ENCODE results near the gene RALBP1. TPM values are rescaled to one million over a fixed set of nuclear protein-coding genes. Genes with fewer than 3 reads are reported as not detected.

Gene RALBP1
- total RNA-seq, 1 experiment from 2014 or later = 66.2 TPM

DNA sequence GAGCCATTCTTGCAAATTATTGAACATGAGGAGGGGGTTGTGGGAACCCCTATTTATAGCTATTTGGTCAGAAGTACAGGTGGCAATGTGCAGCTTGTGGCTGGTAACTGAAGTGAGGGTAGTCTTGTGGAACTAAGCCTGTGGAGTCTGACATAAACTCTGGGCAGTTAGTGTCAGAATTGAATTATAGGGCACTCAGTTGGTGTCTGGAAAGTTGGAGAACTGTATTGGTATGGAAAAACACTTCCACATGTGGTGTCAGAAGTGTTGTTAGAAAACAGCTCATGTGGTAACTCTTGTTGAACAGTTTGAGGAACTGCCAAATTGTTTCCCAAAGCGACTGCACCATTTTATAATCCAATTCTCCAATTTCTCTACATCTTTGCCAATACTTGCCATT lies 7.5 kb downstream of the RALBP1 start:
- Histone ChIP-seq H3K36me3 (ENCODE audit: control insufficient read depth in 1 of 2, insufficient read depth in 2 of 2, low read length in 2 of 2) (no peaks in the 10 kb centered on the region), H3K4me1 (ENCODE audit: control insufficient read depth in 1 of 2, insufficient read depth in 2 of 2, low read length in 2 of 2) (no peaks in the 10 kb centered on the region), H3K9me3 (ENCODE audit: control insufficient read depth in 1 of 2, insufficient read depth in 1 of 2, low read depth in 1 of 2, low read length in 2 of 2) (no peaks in the 10 kb centered on the region), H3K4me3 (replicated peaks in 1 of 2; ENCODE audit: low read depth in 1 of 2, low read length in 2 of 2) (no peak overlapping the region), H3K4me2 (ENCODE audit: low read length) (no peak overlapping the region), H3K27me3 (ENCODE audit: insufficient read depth, low read length) (no peaks in the 10 kb centered on the region), H2AFZ (ENCODE audit: low read depth, low read length, poor library complexity, severe bottlenecking) (no peak overlapping the region), H3K9me2 (ENCODE audit: insufficient read depth) (no peaks in the 10 kb centered on the region), H3K9ac (ENCODE audit: low read length) (no peak overlapping the region), H3K27ac (ENCODE audit: low read depth, low read length) (no peak overlapping the region), H3K79me2 (ENCODE audit: insufficient read depth, low read length) (peaks cover 94% of the 10 kb centered on the region), H4K20me1 (ENCODE audit: insufficient read depth) (no peaks in the 10 kb centered on the region; the same call in 1 of the 2 replicates)
- DNase-seq (ENCODE audit: low read depth, low spot score) = no peak
- intact Hi-C loops (cut with micrococcal nuclease) = no loop called here
- BruUV-seq (replicated peaks) = no TSS peak
- TF ChIP-seq RAD21 (IDR thresholded peaks at IDR 0.05; ENCODE audit: low read depth) (no peak), ELF1 (IDR thresholded peaks at IDR 0.05; ENCODE audit: borderline replicate concordance, low read depth) (no peak), CBX3 (IDR thresholded peaks at IDR 0.05; ENCODE audit: low read depth) (no peak), POLR2A (IDR thresholded peaks at IDR 0.05; ENCODE audit: borderline replicate concordance, extremely low read depth, insufficient read depth, insufficient read length) (no peak), EGR1 (IDR thresholded peaks at IDR 0.05; ENCODE audit: low read depth) (no peak), FOSL1 (IDR thresholded peaks at IDR 0.05; ENCODE audit: low read depth) (no peak), YY1 (IDR thresholded peaks at IDR 0.05; ENCODE audit: extremely low read depth, insufficient replicate concordance, low read depth, low read length) (no peak), SIN3A (IDR thresholded peaks at IDR 0.05; ENCODE audit: low read depth) (no peak)
- TF ChIP-seq, protein P1, sequence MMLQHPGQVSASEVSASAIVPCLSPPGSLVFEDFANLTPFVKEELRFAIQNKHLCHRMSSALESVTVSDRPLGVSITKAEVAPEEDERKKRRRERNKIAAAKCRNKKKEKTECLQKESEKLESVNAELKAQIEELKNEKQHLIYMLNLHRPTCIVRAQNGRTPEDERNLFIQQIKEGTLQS (IDR thresholded peaks at IDR 0.05) = no peak
- CTCF ChIA-PET = no interaction called here
- ATAC-seq = no peak
- POLR2A ChIA-PET = no interaction called here
- RAD21 ChIA-PET (ENCODE audit: low non-redundant PET in 1 of 2, low total read pairs in 2 of 2, uncharacterized antibody in 2 of 2, unreplicated experiment in 2 of 2) = no interaction called here

- Histone ChIP-seq H3K27me3 (ENCODE audit: insufficient read depth, low read length) (no peaks in the 10 kb centered on the region), H4K20me1 (ENCODE audit: insufficient read depth) (no peaks in the 10 kb centered on the region; the same call in 1 of the 2 replicates), H3K4me3 (replicated peaks in 1 of 2; ENCODE audit: low read depth in 1 of 2, low read length in 2 of 2) (no peak overlapping the region), H3K9me2 (ENCODE audit: insufficient read depth) (no peaks in the 10 kb centered on the region), H2AFZ (ENCODE audit: low read depth, low read length, poor library complexity, severe bottlenecking) (no peak overlapping the region), H3K36me3 (ENCODE audit: control insufficient read depth in 1 of 2, insufficient read depth in 2 of 2, low read length in 2 of 2) (no peaks in the 10 kb centered on the region), H3K79me2 (ENCODE audit: insufficient read depth, low read length) (peaks cover 94% of the 10 kb centered on the region), H3K9me3 (ENCODE audit: control insufficient read depth in 1 of 2, insufficient read depth in 1 of 2, low read depth in 1 of 2, low read length in 2 of 2) (no peaks in the 10 kb centered on the region), H3K27ac (ENCODE audit: low read depth, low read length) (no peak overlapping the region), H3K4me2 (ENCODE audit: low read length) (no peak overlapping the region), H3K9ac (ENCODE audit: low read length) (no peak overlapping the region), H3K4me1 (ENCODE audit: control insufficient read depth in 1 of 2, insufficient read depth in 2 of 2, low read length in 2 of 2) (no peaks in the 10 kb centered on the region)
- no peak for TF ChIP-seq EGR1 (IDR thresholded peaks at IDR 0.05; ENCODE audit: low read depth)
- TF ChIP-seq, protein P2, sequence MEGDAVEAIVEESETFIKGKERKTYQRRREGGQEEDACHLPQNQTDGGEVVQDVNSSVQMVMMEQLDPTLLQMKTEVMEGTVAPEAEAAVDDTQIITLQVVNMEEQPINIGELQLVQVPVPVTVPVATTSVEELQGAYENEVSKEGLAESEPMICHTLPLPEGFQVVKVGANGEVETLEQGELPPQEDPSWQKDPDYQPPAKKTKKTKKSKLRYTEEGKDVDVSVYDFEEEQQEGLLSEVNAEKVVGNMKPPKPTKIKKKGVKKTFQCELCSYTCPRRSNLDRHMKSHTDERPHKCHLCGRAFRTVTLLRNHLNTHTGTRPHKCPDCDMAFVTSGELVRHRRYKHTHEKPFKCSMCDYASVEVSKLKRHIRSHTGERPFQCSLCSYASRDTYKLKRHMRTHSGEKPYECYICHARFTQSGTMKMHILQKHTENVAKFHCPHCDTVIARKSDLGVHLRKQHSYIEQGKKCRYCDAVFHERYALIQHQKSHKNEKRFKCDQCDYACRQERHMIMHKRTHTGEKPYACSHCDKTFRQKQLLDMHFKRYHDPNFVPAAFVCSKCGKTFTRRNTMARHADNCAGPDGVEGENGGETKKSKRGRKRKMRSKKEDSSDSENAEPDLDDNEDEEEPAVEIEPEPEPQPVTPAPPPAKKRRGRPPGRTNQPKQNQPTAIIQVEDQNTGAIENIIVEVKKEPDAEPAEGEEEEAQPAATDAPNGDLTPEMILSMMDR (IDR thresholded peaks at IDR 0.05 in 2 of 3, conservative IDR thresholded peaks at IDR 0.05 in 1 of 3; ENCODE audit: borderline replicate concordance in 1 of 3, insufficient read depth in 1 of 3, low read depth in 2 of 3, low read length in 2 of 3) = no peak
- no peak for TF ChIP-seq SRF (IDR thresholded peaks at IDR 0.05; ENCODE audit: low read depth)
- TF ChIP-seq POLR2A (IDR thresholded peaks at IDR 0.05; ENCODE audit: borderline replicate concordance, extremely low read depth, insufficient read depth, insufficient read length) = no peak
- no peak for TF ChIP-seq ZNF274 (IDR thresholded peaks at IDR 0.05; ENCODE audit: low read depth, low read length)
- TF ChIP-seq RAD21 (IDR thresholded peaks at IDR 0.05; ENCODE audit: low read depth) = no peak
- no peak for TF ChIP-seq TCF7L2 (IDR thresholded peaks at IDR 0.05; ENCODE audit: borderline replicate concordance, extremely low read depth, insufficient read depth, insufficient read length)
- no peak for TF ChIP-seq EZH2phosphoT487 (IDR thresholded peaks at IDR 0.05; ENCODE audit: borderline replicate concordance)
- no peak for TF ChIP-seq ZBTB33 (IDR thresholded peaks at IDR 0.05; ENCODE audit: extremely low read depth, insufficient replicate concordance, low read length)
- TF ChIP-seq ZFX (IDR thresholded peaks at IDR 0.05) = no peak
- POLR2A ChIA-PET = no interaction called here
- intact Hi-C loops (cut with micrococcal nuclease) = no loop called here
- no peak for DNase-seq (ENCODE audit: low read depth, low spot score)
- CTCF ChIA-PET = no interaction called here
- no TSS peak for BruUV-seq (replicated peaks)
- no peak for ATAC-seq
- RAD21 ChIA-PET (ENCODE audit: low non-redundant PET in 1 of 2, low total read pairs in 2 of 2, uncharacterized antibody in 2 of 2, unreplicated experiment in 2 of 2) = no interaction called here
Measured at GRCh38 chr18:9483526-9483925, 8.2 kb downstream of the RALBP1 start.
